Suppressor macrophage (primary cell): ENCODE data around the gene GALNS.

Source experiments
- DNase-seq, 4 experiments: peaks; one replicate each; pipeline ENCODE4 v3.0.0-alpha.2; 2020 to 2022

The GALNS gene

GRCh38 chr16:88888461-88889387 lies 32.0 kb upstream of the GALNS start:
- DNase-seq: no peak

- DNase-seq: no peak
These were observed 31.3 kb upstream of the GALNS start for GRCh38 chr16:88888057-88888456.

- DNase-seq: no peak
These were observed 30.2 kb upstream of the GALNS start for GRCh38 chr16:88886845-88887521.

- DNase-seq: no peak
These were observed 29.7 kb upstream of the GALNS start for GRCh38 chr16:88886420-88886844.

GRCh38 chr16:88885693-88886280 lies 29.0 kb upstream of the GALNS start:
- DNase-seq: no peak

GRCh38 chr16:88884569-88885271 lies 28.0 kb upstream of the GALNS start:
- DNase-seq: no peak

- no peak for DNase-seq
These were observed 27.2 kb upstream of the GALNS start for GRCh38 chr16:88883946-88884345.

- no peak for DNase-seq
These were observed 26.6 kb upstream of the GALNS start for GRCh38 chr16:88883117-88883895.

- peak in 1 of 4 experiments; percentile 8 for DNase-seq
These were observed 25.7 kb upstream of the GALNS start for GRCh38 chr16:88882358-88883030.

GRCh38 chr16:88881675-88882357 lies 25.1 kb upstream of the GALNS start:
- DNase-seq: no peak

GRCh38 chr16:88881007-88881615 lies 24.4 kb upstream of the GALNS start:
- DNase-seq: no peak

- DNase-seq: no peak
These were observed 23.7 kb upstream of the GALNS start for GRCh38 chr16:88880226-88881006.

GRCh38 chr16:88879788-88880055 lies 23.0 kb upstream of the GALNS start:
- no peak for DNase-seq

GRCh38 chr16:88878967-88879787 lies 22.4 kb upstream of the GALNS start:
- no peak for DNase-seq

GRCh38 chr16:88878356-88878755 lies 21.6 kb upstream of the GALNS start:
- no peak for DNase-seq

GRCh38 chr16:88877564-88878289 lies 21.0 kb upstream of the GALNS start:
- no peak for DNase-seq

- no peak for DNase-seq
These were observed 20.3 kb upstream of the GALNS start for GRCh38 chr16:88876942-88877526.
